Endothelial cell of umbilical vein (primary cell): Measurements from ENCODE around the gene DSCAML1. TPM values are rescaled to one million over a fixed set of nuclear protein-coding genes. Genes with fewer than 3 reads are reported as not detected.

Experiments used
- BruUV-seq: library from RNA; stranded (reverse); fragments of 400-500 nt; replicated peaks from 2 replicates; lab custom pipeline; 2021; lab: Mats Ljungman, UMichigan
- CTCF ChIA-PET: fragments of 300-600, 350-600 bp; sonication (Branson Sonifier 250); formaldehyde crosslinking; loops from one replicate; lab custom pipeline; 2021; ENCODE audit warnings: antibody characterized with exemption, inconsistent platforms; lab: Charles Lee
- POLR2A ChIA-PET: fragments of 300-600, 350-600 bp; sonication (Branson Sonifier 250); formaldehyde crosslinking; loops from one replicate; lab custom pipeline; 2021; ENCODE audit warnings: antibody characterized with exemption, inconsistent platforms; lab: Charles Lee
- DNase-seq: peaks from one replicate; pipeline ENCODE4 v3.0.0-alpha.2; 2011; ENCODE audit warnings: low read depth, low spot score
- FAIRE-seq: peaks from 2 replicates; lab custom pipeline; 2011; peaks lifted over from hg19 to GRCh38; lab: Jason Lieb, UNC
- H2AFZ ChIP-seq: 2 replicates; pipeline ENCODE4 v1.6.0; 2012; ENCODE audit warnings: low read depth, low read length, control low read depth, inconsistent platforms
- H3K27ac ChIP-seq: 2 replicates; pipeline ENCODE4 v1.5.1; 2011; ENCODE audit warnings: low read depth, mild to moderate bottlenecking, control low read depth, low read length, moderate library complexity; ENCODE audit not compliant: insufficient read depth
- H3K27me3 ChIP-seq, 2 experiments: 2 replicates each; pipeline versions ENCODE4 v1.6.0 to v1.6.1; 2011; ENCODE audit warnings: low read length in 2 of 2, mixed read lengths in 1 of 2; ENCODE audit not compliant: control insufficient read depth in 2 of 2, insufficient read depth in 2 of 2
- H3K36me3 ChIP-seq, 2 experiments: 2 replicates in 1 of 2; 3 replicates in 1 of 2; pipeline ENCODE4 v1.5.1; 2011; ENCODE audit warnings: low read length in 2 of 2, mild to moderate bottlenecking in 1 of 2, moderate library complexity in 1 of 2; ENCODE audit not compliant: control insufficient read depth in 2 of 2, insufficient read depth in 2 of 2; ENCODE audit errors: extremely low read depth in 1 of 2
- H3K4me1 ChIP-seq: 3 replicates; pipeline ENCODE4 v1.5.1; 2011; ENCODE audit warnings: mild to moderate bottlenecking, low read length; ENCODE audit not compliant: control insufficient read depth, insufficient read depth; ENCODE audit errors: extremely low read depth
- H3K4me2 ChIP-seq: 2 replicates; pipeline ENCODE4 v1.6.1; 2011; ENCODE audit warnings: low read length, control low read depth, mixed read lengths; ENCODE audit not compliant: insufficient read depth
- H3K4me3 ChIP-seq, 3 experiments: fragments of 200-600 bp in 1 of 3; sonication (generic), shearing (Covaris generic) in 1 of 3; replicated peaks in 1 of 3; 2 replicates each; pipeline ENCODE4 v1.5.1; 2011 to 2016; ENCODE audit warnings: control low read depth in 3 of 3, low read length in 3 of 3, mild to moderate bottlenecking in 2 of 3, inconsistent platforms in 1 of 3, low read depth in 1 of 3, moderate library complexity in 1 of 3; ENCODE audit not compliant: insufficient read depth in 1 of 3
- H3K79me2 ChIP-seq: 2 replicates; pipeline ENCODE4 v1.6.0; 2012; ENCODE audit warnings: low read length, inconsistent platforms; ENCODE audit not compliant: control insufficient read depth, insufficient read depth
- H3K9ac ChIP-seq: replicated peaks from 2 replicates; pipeline ENCODE3; 2011; ENCODE audit warnings: low read length, control low read depth; ENCODE audit not compliant: insufficient read depth; ENCODE audit errors: extremely low read depth
- H3K9me1 ChIP-seq: replicated peaks from 3 replicates; pipeline ENCODE4 v1.6.0; 2011; ENCODE audit warnings: mild to moderate bottlenecking, low read length; ENCODE audit not compliant: control insufficient read depth, insufficient read depth; ENCODE audit errors: extremely low read depth
- H3K9me3 ChIP-seq: replicated peaks from 2 replicates; pipeline ENCODE4 v1.5.1; 2012; ENCODE audit warnings: low read length, inconsistent platforms; ENCODE audit not compliant: control insufficient read depth, insufficient read depth
- H4K20me1 ChIP-seq: replicated peaks from 2 replicates; pipeline ENCODE3; 2011; ENCODE audit warnings: mild to moderate bottlenecking, low read length; ENCODE audit not compliant: control insufficient read depth, insufficient read depth; ENCODE audit errors: extremely low read depth
- CTCF ChIP-seq, 2 donors: IDR thresholded peaks; 1 replicate in 1 of 2; 2 replicates in 1 of 2; pipeline ENCODE4 v1.5.1; 2011; ENCODE audit warnings: low read length in 2 of 2, mild to moderate bottlenecking in 2 of 2, moderate library complexity in 2 of 2, control low read depth in 1 of 2, inconsistent platforms in 1 of 2, low read depth in 1 of 2; ENCODE audit not compliant: insufficient read depth in 1 of 2; ENCODE audit errors: extremely low read depth in 1 of 2
- EZH2 ChIP-seq: IDR thresholded peaks from 2 replicates; pipeline ENCODE4 v1.6.1; 2012; ENCODE audit warnings: borderline replicate concordance, low read depth, mild to moderate bottlenecking, moderate library complexity, low read length, inconsistent platforms; ENCODE audit not compliant: severe bottlenecking
- FOS ChIP-seq: IDR thresholded peaks from 2 replicates; pipeline ENCODE4 v1.6.1; 2011; ENCODE audit warnings: mild to moderate bottlenecking, low read length, moderate library complexity, borderline replicate concordance; ENCODE audit not compliant: insufficient read depth
- GATA2 ChIP-seq: IDR thresholded peaks from 2 replicates; pipeline ENCODE4 v1.7.0; 2011; ENCODE audit warnings: low read depth, mild to moderate bottlenecking, moderate library complexity, mixed read lengths, low read length; ENCODE audit not compliant: insufficient read length, insufficient read depth
- JUN ChIP-seq: IDR thresholded peaks from 2 replicates; pipeline ENCODE4 v1.6.1; 2011; ENCODE audit warnings: borderline replicate concordance, low read depth; ENCODE audit not compliant: insufficient read length, insufficient read depth
- MAX ChIP-seq: IDR thresholded peaks from 2 replicates; pipeline ENCODE4 v1.6.1; 2011; ENCODE audit not compliant: insufficient read depth, insufficient read length
- MYC ChIP-seq: IDR thresholded peaks from one replicate; pipeline ENCODE4 v1.6.1; 2011; ENCODE audit warnings: mild to moderate bottlenecking, low read depth, low read length
- POLR2A ChIP-seq: IDR thresholded peaks from 2 replicates; pipeline ENCODE4 v1.6.1; 2012; ENCODE audit warnings: low read depth, mild to moderate bottlenecking, control low read depth, low read length
- POLR2AphosphoS5 ChIP-seq: IDR thresholded peaks from 2 replicates; pipeline ENCODE4 v1.6.1; 2012; ENCODE audit warnings: low read depth, mild to moderate bottlenecking, control low read depth, low read length, moderate library complexity; ENCODE audit not compliant: insufficient read depth
- dilution Hi-C: fragments of 300-500 bp; cut with MboI; formaldehyde crosslinking; loops from one replicate; pipeline ENCODE4 v1.15.0; 2019; ENCODE audit warnings: low sequenced_read_pairs; ENCODE audit not compliant: extremely low pct_ligation_motif_present
- intact Hi-C: fragments of 100-400 bp; cut with micrococcal nuclease; formaldehyde crosslinking; loops from one replicate; pipeline ENCODE4 v1.10.0; 2022
- polyA plus RNA-seq, 4 experiments: library from polyadenylated mRNA; depleted of rRNA in 3 of 4; stranded (reverse) in 3 of 4; unstranded in 1 of 4; fragments of >200 nt; gene quantifications; 2 replicates each; pipeline versions ENCODE4 v1.2.1 to v1.2.3, GENCODE V29; 2011 to 2012; ENCODE audit warnings: missing spikeins in 1 of 4
- total RNA-seq: library from RNA; stranded (reverse); gene quantifications from 2 replicates; pipeline ENCODE4 v1.2.3, GENCODE V29; 2021

DSCAML1 gene
- total and polyA plus RNA-seq, 2 donors (not counting 3 experiments of a cell fraction or from before 2014, with no cell fraction given) = not detected

- POLR2A ChIA-PET = no interaction called here
Measured at GRCh38 chr11:117808784-117809183, 11.8 kb upstream of the DSCAML1 start.

More at GRCh38 chr11:117808784-117809183, 11.8 kb upstream of the DSCAML1 start:
- Histone ChIP-seq H3K36me3 (no peaks in the 10 kb centered on the region), H2AFZ (no peak overlapping the region), H3K9ac (no peak overlapping the region), H3K27me3 (peaks cover 1 to 5% of the 10 kb centered on the region in 2 experiments), H4K20me1 (no peaks in the 10 kb centered on the region), H3K4me2 (no peak overlapping the region), H3K9me1 (no peaks in the 10 kb centered on the region), H3K27ac (no peak overlapping the region), H3K4me1 (no peaks in the 10 kb centered on the region), H3K4me3 (no peak overlapping the region), H3K9me3 (no peaks in the 10 kb centered on the region), H3K79me2 (no peaks in the 10 kb centered on the region)
- FAIRE-seq (no peak), DNase-seq (no peak)
- CTCF ChIA-PET = interaction anchor here (1.6 to 5.1 kb wide), 9 partner anchors 8 to 384 kb away, joined by 8 to 213 read pairs (median 22); partner anchors contain the start of gene FXYD2
- intact Hi-C loops = no loop called here
- dilution Hi-C loops = no loop called here
- BruUV-seq = no TSS peak
- TF ChIP-seq EZH2 (no peak), FOS (no peak), JUN (no peak), POLR2A (no peak), GATA2 (no peak), CTCF (IDR thresholded peaks at IDR 0.05; ENCODE audit: extremely low read depth in 1 of 2, insufficient read depth in 1 of 2, low read depth in 1 of 2, low read length in 2 of 2) (no peak), POLR2AphosphoS5 (no peak), MYC (no peak), MAX (no peak)
